ENCODE results near the gene SRR. TPM values are rescaled to one million over a fixed set of nuclear protein-coding genes. Genes with fewer than 3 reads are reported as not detected.

The SRR gene
- total and polyA plus RNA-seq, 8 donors = 9.2 to 27.0 (median 22.8) TPM

DNA sequence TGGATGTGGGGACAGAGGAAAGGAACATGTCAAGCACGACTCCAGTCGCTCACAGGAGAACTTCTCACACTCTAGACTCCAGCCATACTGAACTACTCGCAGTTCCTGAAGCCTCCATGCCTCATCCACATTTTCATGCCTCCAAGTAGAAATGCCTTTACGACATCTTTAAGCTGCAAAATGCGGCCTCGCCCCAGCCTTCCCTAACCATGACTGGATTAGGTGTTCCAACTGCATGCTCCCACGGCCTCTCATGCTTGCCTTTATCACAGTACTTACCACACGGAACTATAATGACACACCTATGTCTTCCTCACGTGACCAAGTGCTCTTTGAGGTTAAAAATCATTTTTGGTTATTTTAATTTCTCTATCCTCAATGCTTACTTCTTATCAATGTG, 24.0 kb upstream of the SRR start:
- H3K36me3 ChIP-seq = peaks cover 0 to 89% of the 10 kb centered on the region in 2 donors
- no peaks in the 10 kb centered on the region for H3K27me3 ChIP-seq
- ATAC-seq = no peak
- no peak for DNase-seq
- H3K4me3 ChIP-seq = no peak overlapping the region
- no peaks in the 10 kb centered on the region for H3K9me3 ChIP-seq
- peaks cover 0 to 16% of the 10 kb centered on the region in 2 donors for H3K4me1 ChIP-seq
- intact Hi-C loops (cut with DNase I) = no loop called here
- TF ChIP-seq, protein P1, sequence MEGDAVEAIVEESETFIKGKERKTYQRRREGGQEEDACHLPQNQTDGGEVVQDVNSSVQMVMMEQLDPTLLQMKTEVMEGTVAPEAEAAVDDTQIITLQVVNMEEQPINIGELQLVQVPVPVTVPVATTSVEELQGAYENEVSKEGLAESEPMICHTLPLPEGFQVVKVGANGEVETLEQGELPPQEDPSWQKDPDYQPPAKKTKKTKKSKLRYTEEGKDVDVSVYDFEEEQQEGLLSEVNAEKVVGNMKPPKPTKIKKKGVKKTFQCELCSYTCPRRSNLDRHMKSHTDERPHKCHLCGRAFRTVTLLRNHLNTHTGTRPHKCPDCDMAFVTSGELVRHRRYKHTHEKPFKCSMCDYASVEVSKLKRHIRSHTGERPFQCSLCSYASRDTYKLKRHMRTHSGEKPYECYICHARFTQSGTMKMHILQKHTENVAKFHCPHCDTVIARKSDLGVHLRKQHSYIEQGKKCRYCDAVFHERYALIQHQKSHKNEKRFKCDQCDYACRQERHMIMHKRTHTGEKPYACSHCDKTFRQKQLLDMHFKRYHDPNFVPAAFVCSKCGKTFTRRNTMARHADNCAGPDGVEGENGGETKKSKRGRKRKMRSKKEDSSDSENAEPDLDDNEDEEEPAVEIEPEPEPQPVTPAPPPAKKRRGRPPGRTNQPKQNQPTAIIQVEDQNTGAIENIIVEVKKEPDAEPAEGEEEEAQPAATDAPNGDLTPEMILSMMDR (IDR thresholded peaks at IDR 0.05) = no peak
- H3K27ac ChIP-seq = no peak overlapping the region

DNA sequence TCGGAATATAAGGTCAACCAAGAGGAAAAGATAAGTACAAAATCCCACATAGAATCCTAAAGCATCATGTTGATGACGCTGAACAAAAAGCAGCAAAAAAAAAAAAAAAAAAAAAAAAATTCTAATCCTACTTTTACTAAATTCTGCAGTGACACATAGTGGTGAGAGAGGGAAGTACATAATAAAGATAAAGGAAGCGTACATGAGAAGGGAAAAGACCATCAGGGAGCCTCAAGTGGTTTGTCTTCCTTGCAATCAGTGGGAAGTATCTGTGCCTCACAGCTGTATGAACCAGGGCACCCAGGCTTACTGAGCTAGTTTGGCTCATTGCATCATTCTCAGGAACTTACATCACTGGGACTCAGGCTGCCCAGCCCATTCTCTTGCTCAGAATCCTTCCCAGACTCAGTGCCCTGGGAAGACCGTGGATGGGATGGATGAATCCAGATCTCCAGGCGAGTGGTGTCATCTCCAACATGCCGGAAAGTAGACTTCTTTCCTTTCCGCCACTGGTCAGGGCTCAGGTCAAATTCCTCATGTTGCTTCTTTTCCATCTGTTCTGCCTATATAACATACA, 21.4 kb upstream of the SRR start:
- Histone ChIP-seq H3K4me3 (no peak overlapping the region), H3K4me1 (peaks cover 0 to 16% of the 10 kb centered on the region in 2 donors), H3K36me3 (peaks cover 0 to 85% of the 10 kb centered on the region in 2 donors), H3K27me3 (no peaks in the 10 kb centered on the region), H3K9me3 (no peaks in the 10 kb centered on the region), H3K27ac (no peak overlapping the region)
- TF ChIP-seq, protein P1 (IDR thresholded peaks at IDR 0.05) = peak; percentile 50 to 68
- peak; percentile 76 for ATAC-seq
- DNase-seq = peak in 2 of 4 donors; percentile 54 to 71
- intact Hi-C loops (cut with DNase I) = no loop called here

DNA sequence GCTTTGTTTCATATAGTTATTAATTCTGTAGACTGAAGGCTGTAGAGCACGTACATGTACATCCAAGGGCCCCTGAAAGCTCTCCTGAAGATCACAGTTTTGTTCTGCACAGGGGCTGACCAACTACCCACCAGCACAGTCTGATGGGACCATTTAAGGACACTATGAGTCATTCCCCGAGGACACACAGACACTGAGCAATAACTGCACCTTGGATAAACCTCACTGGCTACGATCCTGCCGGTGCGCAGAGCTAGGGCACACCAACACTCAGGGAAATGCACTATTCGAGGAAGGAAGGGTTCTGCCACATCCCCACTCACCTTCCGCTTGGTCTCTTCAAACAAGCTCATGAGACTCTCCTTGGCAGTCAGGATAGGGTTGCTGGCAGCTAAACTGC, 20.4 kb upstream of the SRR start:
- Histone ChIP-seq H3K4me3 (no peak overlapping the region), H3K4me1 (peaks cover 0 to 16% of the 10 kb centered on the region in 2 donors), H3K9me3 (no peaks in the 10 kb centered on the region), H3K27me3 (no peaks in the 10 kb centered on the region), H3K36me3 (peaks cover 0 to 85% of the 10 kb centered on the region in 2 donors), H3K27ac (no peak overlapping the region)
- ATAC-seq (no peak), DNase-seq (no peak)
- intact Hi-C loops (cut with DNase I) = no loop called here
- TF ChIP-seq, protein P1 (IDR thresholded peaks at IDR 0.05) = no peak

DNA sequence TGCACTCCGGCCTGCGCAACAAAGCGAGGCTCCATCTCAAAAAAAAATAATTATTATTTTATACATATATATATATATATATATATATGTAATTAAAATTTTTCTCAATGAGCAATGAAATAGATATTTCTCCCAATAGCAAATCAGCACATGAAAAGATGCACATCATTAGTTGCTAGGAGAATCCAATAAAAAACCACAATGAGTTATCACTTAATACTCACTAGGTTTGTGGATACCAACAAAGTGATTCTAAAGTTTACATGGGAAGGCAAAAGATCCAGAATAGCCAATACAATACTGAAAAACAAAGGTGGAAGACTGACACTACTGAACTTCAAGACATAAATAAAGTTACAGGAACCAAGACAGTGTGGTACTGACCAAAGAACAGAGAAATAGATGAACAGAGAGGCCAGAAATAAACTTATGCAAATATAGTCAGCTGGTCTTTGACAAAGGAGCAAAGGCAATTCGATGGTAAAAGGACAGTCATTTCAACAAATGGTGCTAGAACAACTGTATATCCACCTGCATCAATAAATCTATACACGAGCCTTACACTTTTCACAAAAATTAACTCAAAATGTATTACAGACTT, 13.8 kb upstream of the SRR start:
- peaks cover 0 to 88% of the 10 kb centered on the region in 2 donors for H3K36me3 ChIP-seq

DNA sequence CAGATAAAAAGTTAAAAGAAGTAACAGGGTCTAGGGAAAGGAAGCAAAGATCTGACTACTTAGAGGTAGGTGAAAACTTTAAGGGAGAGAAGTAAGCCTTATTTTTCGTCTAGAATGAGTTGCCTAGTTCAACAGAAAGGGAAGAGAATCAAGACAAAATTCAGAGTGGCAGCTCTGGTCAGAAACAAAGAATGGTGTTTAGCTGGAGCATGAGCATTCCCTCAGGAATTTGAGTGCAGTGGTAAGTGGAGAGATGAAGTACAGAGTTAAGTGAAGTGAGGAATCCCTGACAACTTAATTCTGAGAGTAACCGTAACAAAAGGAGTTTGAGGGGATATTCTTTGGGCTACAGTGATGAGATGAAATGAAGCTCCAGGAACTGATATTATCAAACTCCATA, 11.7 kb upstream of the SRR start:
- TF ChIP-seq, protein P1 (IDR thresholded peaks at IDR 0.05) = no peak
- Histone ChIP-seq H3K36me3 (peaks cover 0 to 94% of the 10 kb centered on the region in 2 donors), H3K4me1 (no peaks in the 10 kb centered on the region), H3K4me3 (no peak overlapping the region), H3K27me3 (no peaks in the 10 kb centered on the region), H3K27ac (no peak overlapping the region), H3K9me3 (no peaks in the 10 kb centered on the region)
- peak; percentile 77 for ATAC-seq
- intact Hi-C loops (cut with DNase I) = no loop called here
- no peak for DNase-seq

More for the DNA sequence above, 13.8 kb upstream of the SRR start:
- TF ChIP-seq, protein P1 (IDR thresholded peaks at IDR 0.05) = no peak
- no peaks in the 10 kb centered on the region for H3K4me1 ChIP-seq
- DNase-seq (no peak), ATAC-seq (no peak)
- H3K9me3 ChIP-seq = no peaks in the 10 kb centered on the region
- H3K27me3 ChIP-seq = no peaks in the 10 kb centered on the region
- H3K27ac ChIP-seq = no peak overlapping the region
- no peak overlapping the region for H3K4me3 ChIP-seq
- intact Hi-C loops (cut with DNase I) = no loop called here

All from left lung (tissue), 10 donors.